Karpas-422 (cell line): Measurements from ENCODE around the gene NETO1. TPM values are rescaled to one million over a fixed set of nuclear protein-coding genes. Genes with fewer than 3 reads are reported as not detected.
A peak's percentile ranks its signal among the peaks of the same experiment; 100 is the strongest.

Experiments
- DNase-seq: peaks from one replicate; pipeline ENCODE4 v3.0.0-alpha.2; 2015
- H2AFZ ChIP-seq: fragments of 200-600 bp; sonication (generic); 2 replicates; pipeline ENCODE4 v1.6.1; 2014; ENCODE audit warnings: antibody characterized with exemption, low read length, mixed read lengths
- H3K27ac ChIP-seq: fragments of 200-600 bp; sonication (generic); 2 replicates; pipeline ENCODE4 v1.5.1; 2014; ENCODE audit warnings: mild to moderate bottlenecking, low read length, moderate library complexity
- H3K27me3 ChIP-seq: fragments of 200-600 bp; sonication (generic); 2 replicates; pipeline ENCODE4 v1.6.1; 2014; ENCODE audit warnings: low read length, mixed read lengths
- H3K36me3 ChIP-seq: fragments of 200-600 bp; sonication (generic); 2 replicates; pipeline ENCODE4 v1.6.1; 2014; ENCODE audit warnings: low read length, mixed read lengths; ENCODE audit not compliant: insufficient read depth
- H3K4me1 ChIP-seq: fragments of 200-600 bp; sonication (generic); 2 replicates; pipeline ENCODE4 v1.6.1; 2014; ENCODE audit warnings: mild to moderate bottlenecking, low read length, mixed read lengths
- H3K4me2 ChIP-seq: fragments of 200-600 bp; sonication (generic); 2 replicates; pipeline ENCODE4 v1.6.1; 2014; ENCODE audit warnings: low read length, low read depth, mild to moderate bottlenecking; ENCODE audit not compliant: poor library complexity, severe bottlenecking
- H3K4me3 ChIP-seq: fragments of 200-600 bp; sonication (generic); 2 replicates; pipeline ENCODE4 v1.5.1; 2014; ENCODE audit warnings: mild to moderate bottlenecking, antibody characterized with exemption, low read length, mixed read lengths
- H3K79me2 ChIP-seq: fragments of 200-600 bp; sonication (generic); 2 replicates; pipeline ENCODE4 v1.6.1; 2014; ENCODE audit warnings: mild to moderate bottlenecking, low read length, mixed read lengths
- H3K9ac ChIP-seq: fragments of 200-600 bp; sonication (generic); 2 replicates; pipeline ENCODE4 v1.6.0; 2014; ENCODE audit warnings: low read length
- H3K9me2 ChIP-seq: fragments of 200-600 bp; sonication (generic), shearing (Covaris generic); replicated peaks from 2 replicates; pipeline ENCODE4 v1.6.0; 2014; ENCODE audit warnings: mild to moderate bottlenecking, low read length, moderate library complexity; ENCODE audit not compliant: insufficient read depth
- H3K9me3 ChIP-seq: fragments of 300-700, 200-600 bp; sonication (generic); 2 replicates; pipeline ENCODE4 v1.6.1; 2014; ENCODE audit warnings: low read length, mixed read lengths
- H4K20me1 ChIP-seq: fragments of 200-600 bp; sonication (generic); 2 replicates; pipeline ENCODE4 v1.6.1; 2014; ENCODE audit warnings: mild to moderate bottlenecking, antibody characterized with exemption, low read length, low read depth; ENCODE audit not compliant: insufficient read depth
- total RNA-seq: library from RNA; depleted of rRNA; stranded (reverse); fragments of >200 nt; shearing (Covaris generic); gene quantifications from 2 replicates; pipeline ENCODE4 v1.2.3, GENCODE V29; 2014; ENCODE audit warnings: low replicate concordance

Gene NETO1
- total RNA-seq, 1 experiment from 2014 or later: not detected

DNA sequence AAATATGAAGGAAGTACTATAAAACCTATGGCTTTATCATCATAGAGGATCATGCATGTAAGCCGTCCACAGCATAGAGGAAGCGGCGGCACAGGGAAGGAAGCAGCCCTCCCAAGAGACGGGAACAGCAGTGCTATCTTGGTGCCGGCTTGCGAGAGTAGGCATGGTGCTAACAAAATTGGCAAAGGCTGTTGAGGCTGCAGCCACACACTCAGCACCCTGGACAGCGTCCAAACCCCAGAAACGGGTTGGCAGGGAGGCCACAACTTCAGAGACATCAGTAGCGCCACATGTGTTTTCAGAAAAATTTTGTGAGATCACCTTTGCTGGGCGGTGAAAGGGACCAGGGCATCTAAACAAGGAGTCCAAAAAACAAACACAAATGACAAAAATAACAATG is 37.7 kb downstream of the NETO1 start:
- Histone ChIP-seq H3K4me2 (no peak overlapping the region), H2AFZ (no peak overlapping the region), H3K9ac (no peak overlapping the region), H4K20me1 (no peaks in the 10 kb centered on the region), H3K9me3 (peaks cover 28% of the 10 kb centered on the region), H3K4me1 (no peaks in the 10 kb centered on the region), H3K79me2 (no peaks in the 10 kb centered on the region), H3K36me3 (0 out of 2 replicates have a peak, but pooled peaks cover 3% of the 10 kb centered on the region), H3K27me3 (no peaks in the 10 kb centered on the region), H3K9me2 (no peaks in the 10 kb centered on the region), H3K27ac (no peak overlapping the region), H3K4me3 (no peak overlapping the region)
- peak; percentile 53 for DNase-seq

DNA sequence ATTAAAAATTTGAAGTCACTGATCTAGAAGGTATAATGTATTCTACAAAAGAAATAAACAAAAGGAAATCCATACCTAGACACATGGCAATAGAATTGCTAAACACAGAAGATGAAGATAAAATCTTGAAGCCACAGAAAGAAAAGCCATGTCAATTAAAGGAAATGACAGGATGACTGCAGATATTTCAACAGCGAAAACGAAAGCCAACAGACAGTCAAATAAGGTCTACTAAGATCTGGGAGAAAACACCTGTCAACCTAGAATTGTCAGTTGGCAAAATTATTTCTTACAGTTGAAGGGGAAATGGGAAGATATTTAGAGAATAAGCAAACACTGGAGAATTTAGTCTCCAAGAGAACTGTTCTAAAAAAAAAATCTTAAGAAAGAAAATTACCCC is 39.2 kb downstream of the NETO1 start:
- Histone ChIP-seq H3K4me1 (no peaks in the 10 kb centered on the region), H4K20me1 (no peaks in the 10 kb centered on the region), H3K36me3 (0 out of 2 replicates have a peak, but pooled peaks cover 3% of the 10 kb centered on the region), H3K79me2 (no peaks in the 10 kb centered on the region), H3K9me3 (peaks cover 30% of the 10 kb centered on the region), H3K27me3 (no peaks in the 10 kb centered on the region), H3K9ac (no peak overlapping the region), H3K4me2 (no peak overlapping the region), H3K27ac (no peak overlapping the region), H2AFZ (no peak overlapping the region), H3K4me3 (no peak overlapping the region), H3K9me2 (no peaks in the 10 kb centered on the region)
- DNase-seq: no peak

DNA sequence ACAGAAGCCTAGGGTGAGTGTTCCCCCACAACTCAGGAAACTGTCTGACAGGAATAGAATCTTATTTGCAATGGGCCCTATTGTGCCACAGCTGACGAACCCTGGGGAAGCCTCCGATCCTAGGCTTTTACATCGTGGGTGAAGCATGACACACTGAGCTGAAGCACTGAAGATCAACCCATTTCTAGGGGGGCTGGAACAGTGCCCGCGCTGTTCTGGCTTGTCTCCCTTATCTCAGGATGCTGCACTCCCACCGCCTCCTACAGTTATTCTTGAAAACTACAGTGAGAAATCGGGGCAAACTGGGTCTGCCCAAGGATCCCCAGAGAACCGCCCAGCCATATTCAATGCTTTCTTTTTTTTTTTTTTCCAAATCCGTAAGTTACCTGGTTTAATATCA is 41.1 kb downstream of the NETO1 start:
- no peaks in the 10 kb centered on the region for H3K79me2 ChIP-seq
- no peak overlapping the region for H2AFZ ChIP-seq
- H3K27me3 ChIP-seq: no peaks in the 10 kb centered on the region
- peaks cover 27% of the 10 kb centered on the region for H3K9me3 ChIP-seq
- no peaks in the 10 kb centered on the region for H4K20me1 ChIP-seq
- H3K9me2 ChIP-seq: no peaks in the 10 kb centered on the region
- H3K27ac ChIP-seq: no peak overlapping the region
- no peak overlapping the region for H3K4me3 ChIP-seq
- H3K4me1 ChIP-seq: no peaks in the 10 kb centered on the region
- DNase-seq: no peak
- H3K36me3 ChIP-seq: 0 out of 2 replicates have a peak, but pooled peaks cover 3% of the 10 kb centered on the region
- H3K9ac ChIP-seq: no peak overlapping the region
- no peak overlapping the region for H3K4me2 ChIP-seq

DNA sequence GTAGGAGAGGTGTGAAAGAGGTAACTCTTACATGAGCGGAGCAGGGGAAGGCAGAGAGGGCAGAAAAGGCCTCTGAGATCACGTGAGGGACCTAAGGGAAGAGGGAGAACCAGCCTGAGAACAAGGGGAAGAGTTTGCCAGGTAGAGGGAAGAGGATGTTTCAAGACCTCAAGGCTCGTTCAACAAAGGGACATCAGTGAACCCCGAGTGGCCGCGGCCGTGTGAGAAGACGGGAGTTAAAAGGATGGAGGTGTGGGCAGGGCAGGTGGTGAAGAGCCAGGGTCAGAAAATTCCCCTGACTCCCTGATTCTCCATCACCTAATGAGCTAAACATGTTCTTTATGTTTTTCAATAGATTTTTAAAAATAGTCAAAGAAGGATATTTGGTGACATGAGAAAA is 44.4 kb downstream of the NETO1 start:
- peaks cover 23% of the 10 kb centered on the region for H3K9me3 ChIP-seq
- H3K9me2 ChIP-seq: no peaks in the 10 kb centered on the region
- no peak for DNase-seq
- H3K9ac ChIP-seq: no peak overlapping the region
- H4K20me1 ChIP-seq: no peaks in the 10 kb centered on the region
- no peak overlapping the region for H2AFZ ChIP-seq
- H3K27me3 ChIP-seq: no peaks in the 10 kb centered on the region
- H3K36me3 ChIP-seq: no peaks in the 10 kb centered on the region
- no peaks in the 10 kb centered on the region for H3K79me2 ChIP-seq
- H3K4me1 ChIP-seq: no peaks in the 10 kb centered on the region
- H3K27ac ChIP-seq: no peak overlapping the region
- H3K4me3 ChIP-seq: no peak overlapping the region
- H3K4me2 ChIP-seq: no peak overlapping the region

DNA sequence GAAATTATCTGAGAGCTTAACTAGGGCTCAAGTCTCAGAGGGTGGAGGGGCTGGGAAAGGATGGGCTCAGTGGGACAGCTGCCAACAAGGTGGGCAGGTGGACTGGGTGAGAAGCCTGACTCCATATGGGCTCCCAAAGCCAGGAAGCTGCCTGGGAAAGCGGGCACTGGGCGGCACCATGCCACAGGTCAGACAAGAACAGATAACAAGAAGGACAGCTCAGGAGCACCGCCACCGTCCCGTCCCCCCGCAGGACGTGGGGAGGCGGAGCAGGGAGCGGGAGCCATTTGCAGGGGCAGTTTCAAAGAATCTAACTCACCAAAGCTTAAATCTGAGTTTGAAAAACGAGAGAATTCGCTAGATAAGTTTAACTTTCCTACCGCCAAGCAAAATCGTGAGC is 45.6 kb downstream of the NETO1 start:
- Histone ChIP-seq H3K4me1 (no peaks in the 10 kb centered on the region), H3K4me3 (no peak overlapping the region), H3K79me2 (no peaks in the 10 kb centered on the region), H3K9me2 (no peaks in the 10 kb centered on the region), H3K4me2 (no peak overlapping the region), H3K27me3 (no peaks in the 10 kb centered on the region), H2AFZ (no peak overlapping the region), H4K20me1 (no peaks in the 10 kb centered on the region), H3K36me3 (no peaks in the 10 kb centered on the region), H3K9ac (no peak overlapping the region), H3K9me3 (peaks cover 20% of the 10 kb centered on the region), H3K27ac (no peak overlapping the region)
- no peak for DNase-seq

DNA sequence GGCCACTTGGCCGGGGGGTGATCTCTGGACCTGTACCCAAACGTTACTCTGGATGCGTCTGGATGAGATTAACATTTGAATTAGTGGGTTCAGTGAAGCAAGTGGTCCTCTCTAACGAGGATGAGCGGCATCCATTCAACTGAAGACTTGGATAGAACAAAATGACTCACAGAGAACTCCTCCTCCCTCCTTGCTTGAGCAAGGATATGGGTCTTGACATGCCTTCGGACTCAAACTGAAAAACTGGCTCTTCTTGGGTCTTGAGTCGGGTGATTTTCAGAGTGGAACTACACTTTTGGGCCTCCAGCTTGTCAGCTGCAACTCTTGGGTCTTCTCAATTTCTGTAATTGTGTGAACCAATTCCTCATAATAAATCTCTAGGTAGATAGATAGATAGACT is 47.2 kb downstream of the NETO1 start:
- no peaks in the 10 kb centered on the region for H3K27me3 ChIP-seq
- no peaks in the 10 kb centered on the region for H3K36me3 ChIP-seq
- H3K27ac ChIP-seq: no peak overlapping the region
- H2AFZ ChIP-seq: no peak overlapping the region
- H3K4me3 ChIP-seq: no peak overlapping the region
- no peaks in the 10 kb centered on the region for H3K4me1 ChIP-seq
- no peak for DNase-seq
- H3K79me2 ChIP-seq: no peaks in the 10 kb centered on the region
- no peak overlapping the region for H3K4me2 ChIP-seq
- no peaks in the 10 kb centered on the region for H3K9me2 ChIP-seq
- H4K20me1 ChIP-seq: no peaks in the 10 kb centered on the region
- H3K9ac ChIP-seq: no peak overlapping the region
- peaks cover 25% of the 10 kb centered on the region for H3K9me3 ChIP-seq

DNA sequence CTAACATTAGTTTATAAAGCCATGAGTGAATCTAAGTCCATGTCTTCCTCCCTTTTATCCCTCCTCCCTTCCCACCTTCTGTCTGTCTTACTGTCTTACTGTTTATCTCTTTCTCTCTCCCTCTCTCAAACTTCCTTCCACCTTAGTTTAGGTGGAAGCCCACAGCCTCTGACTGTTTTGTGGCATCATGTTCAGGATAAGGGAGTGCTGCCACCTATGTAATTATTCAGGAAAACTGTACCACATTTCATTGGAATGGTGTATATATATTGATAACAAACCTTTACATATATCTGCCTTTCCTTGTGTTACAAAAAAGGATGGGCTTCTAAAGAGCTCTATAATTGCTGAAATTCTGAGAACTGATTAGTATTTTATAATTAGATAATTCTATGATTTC is 48.7 kb downstream of the NETO1 start:
- Histone ChIP-seq H3K27me3 (no peaks in the 10 kb centered on the region), H3K79me2 (no peaks in the 10 kb centered on the region), H3K27ac (no peak overlapping the region), H2AFZ (no peak overlapping the region), H3K9ac (no peak overlapping the region), H3K9me3 (peaks cover 27% of the 10 kb centered on the region), H3K4me3 (no peak overlapping the region), H3K9me2 (no peaks in the 10 kb centered on the region), H4K20me1 (no peaks in the 10 kb centered on the region), H3K36me3 (no peaks in the 10 kb centered on the region), H3K4me1 (no peaks in the 10 kb centered on the region), H3K4me2 (no peak overlapping the region)
- no peak for DNase-seq

DNA sequence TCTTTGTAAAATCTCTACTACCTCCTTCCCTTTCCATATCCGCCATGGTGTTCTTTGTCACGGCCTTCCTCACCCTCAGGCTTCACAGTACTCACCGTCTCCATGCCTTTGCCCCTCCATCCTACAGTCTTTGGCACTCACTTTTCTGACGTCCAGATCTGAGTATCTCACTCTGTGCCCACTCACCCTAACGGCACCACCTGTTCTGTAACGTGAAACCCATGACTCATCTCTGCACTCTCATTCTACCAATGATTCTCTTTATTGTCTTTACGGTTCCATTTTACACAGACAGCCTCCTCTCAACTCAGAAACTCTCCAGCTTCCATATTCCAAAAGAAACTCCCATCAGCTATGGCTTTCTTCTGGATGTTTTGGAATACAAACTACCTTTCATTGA is 56.7 kb downstream of the NETO1 start:
- H3K9me3 ChIP-seq: peaks cover 38% of the 10 kb centered on the region
- H2AFZ ChIP-seq: no peak overlapping the region
- H3K36me3 ChIP-seq: no peaks in the 10 kb centered on the region
- H3K27me3 ChIP-seq: no peaks in the 10 kb centered on the region
- no peaks in the 10 kb centered on the region for H4K20me1 ChIP-seq
- H3K4me3 ChIP-seq: no peak overlapping the region
- no peaks in the 10 kb centered on the region for H3K4me1 ChIP-seq
- no peak for DNase-seq
- H3K4me2 ChIP-seq: no peak overlapping the region
- H3K9me2 ChIP-seq: no peaks in the 10 kb centered on the region
- no peak overlapping the region for H3K9ac ChIP-seq
- no peak overlapping the region for H3K27ac ChIP-seq
- H3K79me2 ChIP-seq: no peaks in the 10 kb centered on the region

DNA sequence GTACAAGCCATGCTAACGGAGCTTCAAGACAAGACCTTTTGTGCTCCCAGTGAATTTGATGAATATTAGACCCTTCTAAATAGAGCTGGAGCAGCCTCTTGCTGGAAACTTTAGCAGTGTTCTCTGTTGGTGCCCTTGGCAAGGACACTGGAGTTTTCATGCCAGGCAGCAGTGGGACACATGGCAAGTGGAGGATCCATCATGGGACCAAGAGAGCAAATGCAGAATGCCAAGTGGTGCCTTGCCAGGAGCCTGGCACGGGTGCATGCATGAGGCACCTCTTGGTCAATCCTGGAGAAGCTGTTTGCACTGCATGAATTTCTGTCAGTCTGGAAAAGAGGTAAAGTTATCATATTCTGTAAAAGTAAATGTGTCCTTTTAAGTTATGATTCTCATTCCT is 59.1 kb downstream of the NETO1 start:
- no peak overlapping the region for H3K4me2 ChIP-seq
- DNase-seq: no peak

More for the DNA sequence above, 59.1 kb downstream of the NETO1 start:
- no peaks in the 10 kb centered on the region for H3K79me2 ChIP-seq
- no peak overlapping the region for H3K4me3 ChIP-seq
- no peaks in the 10 kb centered on the region for H3K27me3 ChIP-seq
- H4K20me1 ChIP-seq: no peaks in the 10 kb centered on the region
- H3K4me1 ChIP-seq: no peaks in the 10 kb centered on the region
- H3K9ac ChIP-seq: no peak overlapping the region
- H3K9me3 ChIP-seq: peaks cover 42% of the 10 kb centered on the region
- no peak overlapping the region for H2AFZ ChIP-seq
- no peaks in the 10 kb centered on the region for H3K9me2 ChIP-seq
- no peak overlapping the region for H3K27ac ChIP-seq
- H3K36me3 ChIP-seq: no peaks in the 10 kb centered on the region
